ENCODE results near the gene PSAP. TPM values are rescaled to one million over a fixed set of nuclear protein-coding genes. Genes with fewer than 3 reads are reported as not detected.

The PSAP gene
- polyA plus RNA-seq, 3 donors = 3,391 to 8,673 (median 7,346) TPM

DNA sequence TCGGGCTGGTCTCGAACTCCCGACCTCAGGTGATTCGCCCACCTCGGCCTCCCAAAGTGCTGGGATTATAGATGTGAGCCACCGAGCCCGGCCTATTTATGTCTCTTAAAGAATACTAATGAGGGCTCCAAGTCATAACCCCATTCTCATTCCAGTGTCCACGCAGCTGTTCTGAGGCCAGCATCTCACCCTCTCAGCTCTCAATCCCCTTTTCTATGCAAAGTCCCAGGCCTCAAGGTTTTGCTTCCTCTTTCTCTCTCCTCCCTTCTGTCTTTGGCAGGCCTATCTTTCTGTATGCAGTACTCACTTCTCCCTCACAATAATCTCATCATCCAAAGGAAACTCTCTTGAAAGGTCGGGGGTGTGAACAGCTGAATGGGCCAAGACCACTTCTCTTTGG lies 49.7 kb downstream of the PSAP start:
- peaks cover 71 to 90% of the 10 kb centered on the region in 2 donors for H3K4me1 ChIP-seq (ENCODE audit: control insufficient read depth in 1 of 2, insufficient read depth in 2 of 2, low read length in 2 of 2)
- no peaks in the 10 kb centered on the region for H3K9me3 ChIP-seq (replicated peaks in 1 of 2; ENCODE audit: control insufficient read depth in 1 of 2, insufficient read depth in 1 of 2, low read length in 2 of 2)
- TF ChIP-seq, protein P1, sequence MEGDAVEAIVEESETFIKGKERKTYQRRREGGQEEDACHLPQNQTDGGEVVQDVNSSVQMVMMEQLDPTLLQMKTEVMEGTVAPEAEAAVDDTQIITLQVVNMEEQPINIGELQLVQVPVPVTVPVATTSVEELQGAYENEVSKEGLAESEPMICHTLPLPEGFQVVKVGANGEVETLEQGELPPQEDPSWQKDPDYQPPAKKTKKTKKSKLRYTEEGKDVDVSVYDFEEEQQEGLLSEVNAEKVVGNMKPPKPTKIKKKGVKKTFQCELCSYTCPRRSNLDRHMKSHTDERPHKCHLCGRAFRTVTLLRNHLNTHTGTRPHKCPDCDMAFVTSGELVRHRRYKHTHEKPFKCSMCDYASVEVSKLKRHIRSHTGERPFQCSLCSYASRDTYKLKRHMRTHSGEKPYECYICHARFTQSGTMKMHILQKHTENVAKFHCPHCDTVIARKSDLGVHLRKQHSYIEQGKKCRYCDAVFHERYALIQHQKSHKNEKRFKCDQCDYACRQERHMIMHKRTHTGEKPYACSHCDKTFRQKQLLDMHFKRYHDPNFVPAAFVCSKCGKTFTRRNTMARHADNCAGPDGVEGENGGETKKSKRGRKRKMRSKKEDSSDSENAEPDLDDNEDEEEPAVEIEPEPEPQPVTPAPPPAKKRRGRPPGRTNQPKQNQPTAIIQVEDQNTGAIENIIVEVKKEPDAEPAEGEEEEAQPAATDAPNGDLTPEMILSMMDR (IDR thresholded peaks at IDR 0.05) = no peak
- H3K36me3 Mint-ChIP-seq = no peaks in the 10 kb centered on the region
- peaks cover 78% of the 10 kb centered on the region for H3K4me1 Mint-ChIP-seq
- no peaks in the 10 kb centered on the region for H3K79me2 ChIP-seq (ENCODE audit: insufficient read depth, low read length)
- no peaks in the 10 kb centered on the region for H4K20me1 ChIP-seq (ENCODE audit: insufficient read depth, low read length)
- H3K27me3 ChIP-seq (ENCODE audit: control insufficient read depth in 2 of 2, insufficient read depth in 2 of 2, low read length in 2 of 2) = no peaks in the 10 kb centered on the region
- H3K4me3 ChIP-seq (replicated peaks in 1 of 3; ENCODE audit: low read depth in 2 of 3, low read length in 3 of 3) = no peak overlapping the region
- no peak overlapping the region for H2AFZ ChIP-seq (ENCODE audit: insufficient read depth, low read depth, low read length, poor library complexity, severe bottlenecking)
- WGBS (ENCODE audit: insufficient coverage) = 11% methylated on average over 1 of the region's 9 CpGs
- peak in 2 of 3 donors; percentile 48 to 49 for DNase-seq
- H3K4me3 Mint-ChIP-seq = no peak overlapping the region
- no peak overlapping the region for H3K9ac ChIP-seq (ENCODE audit: insufficient read depth, low read length, poor library complexity, severe bottlenecking)
- no peak overlapping the region for H3K4me2 ChIP-seq (replicated peaks; ENCODE audit: extremely low read depth, low read length, poor library complexity, severe bottlenecking)
- H3K27ac Mint-ChIP-seq = peak overlapping the region in 3 of 7 donors; percentile 4 to 68 (median 66)
- H3K27ac ChIP-seq (ENCODE audit: low read depth in 1 of 2, low read length in 2 of 2) = peak overlapping the region in 1 of 2 donors; percentile 50
- H3K9me3 Mint-ChIP-seq = peaks cover 0 to 4% (median 0%) of the 10 kb centered on the region in 7 donors
- H3K36me3 ChIP-seq (replicated peaks in 1 of 2; ENCODE audit: control insufficient read depth in 1 of 2, insufficient read depth in 2 of 2, low read length in 2 of 2) = no peaks in the 10 kb centered on the region
- peaks cover 1 to 7% (median 3%) of the 10 kb centered on the region in 3 donors for H3K27me3 Mint-ChIP-seq (ENCODE audit: low read depth in 3 of 3)
- intact Hi-C loops (cut with micrococcal nuclease) = no loop called here

GRCh38 chr10:71799608-71800453 lies 51.2 kb downstream of the PSAP start:
- Mint-ChIP-seq H3K4me3 (no peak overlapping the region), H3K27ac (peak overlapping the region in 1 of 7 donors; percentile 24), H3K9me3 (peaks cover 0 to 4% (median 0%) of the 10 kb centered on the region in 7 donors), H3K4me1 (peaks cover 67% of the 10 kb centered on the region), H3K27me3 (ENCODE audit: low read depth in 3 of 3) (peaks cover 3 to 5% (median 3%) of the 10 kb centered on the region in 3 donors), H3K36me3 (no peaks in the 10 kb centered on the region)
- Histone ChIP-seq H3K36me3 (replicated peaks in 1 of 2; ENCODE audit: control insufficient read depth in 1 of 2, insufficient read depth in 2 of 2, low read length in 2 of 2) (no peaks in the 10 kb centered on the region), H3K27me3 (ENCODE audit: control insufficient read depth in 2 of 2, insufficient read depth in 2 of 2, low read length in 2 of 2) (no peaks in the 10 kb centered on the region), H3K4me2 (replicated peaks; ENCODE audit: extremely low read depth, low read length, poor library complexity, severe bottlenecking) (no peak overlapping the region), H2AFZ (ENCODE audit: insufficient read depth, low read depth, low read length, poor library complexity, severe bottlenecking) (no peak overlapping the region), H3K9me3 (replicated peaks in 1 of 2; ENCODE audit: control insufficient read depth in 1 of 2, insufficient read depth in 1 of 2, low read length in 2 of 2) (no peaks in the 10 kb centered on the region), H3K27ac (ENCODE audit: low read depth in 1 of 2, low read length in 2 of 2) (no peak overlapping the region), H4K20me1 (ENCODE audit: insufficient read depth, low read length) (peaks cover 4% of the 10 kb centered on the region), H3K4me3 (replicated peaks in 1 of 3; ENCODE audit: low read depth in 2 of 3, low read length in 3 of 3) (no peak overlapping the region), H3K4me1 (ENCODE audit: control insufficient read depth in 1 of 2, insufficient read depth in 2 of 2, low read length in 2 of 2) (peaks cover 57 to 74% of the 10 kb centered on the region in 2 donors), H3K9ac (ENCODE audit: insufficient read depth, low read length, poor library complexity, severe bottlenecking) (no peak overlapping the region), H3K79me2 (ENCODE audit: insufficient read depth, low read length) (no peaks in the 10 kb centered on the region)
- WGBS (ENCODE audit: insufficient coverage) = 0% methylated on average over 1 of the region's 3 CpGs
- TF ChIP-seq, protein P1 (IDR thresholded peaks at IDR 0.05) = no peak
- intact Hi-C loops (cut with micrococcal nuclease) = no loop called here
- no peak for DNase-seq
